NB4 (cell line): ENCODE results near the gene NUP188.
A peak's percentile ranks its signal among the peaks of the same experiment; 100 is the strongest.
"Not testable (repeated sequence)": the region's sequence is repeated elsewhere in the genome, so short reads cannot be mapped to it uniquely, and the experiment has no call there.

Experiments
- DNase-seq: peaks from one replicate; pipeline ENCODE4 v3.0.0; 2010; ENCODE audit warnings: low read depth
- H3K4me3 ChIP-seq: one replicate; pipeline ENCODE4 v1.5.1; 2011; ENCODE audit warnings: mild to moderate bottlenecking, low read depth, low read length, moderate library complexity
- MYC ChIP-seq: IDR thresholded peaks from 2 replicates; pipeline ENCODE4 v1.6.1; 2011; ENCODE audit warnings: low read depth, low read length
- POLR2A ChIP-seq: IDR thresholded peaks from 2 replicates; pipeline ENCODE4 v1.6.1; 2011; ENCODE audit warnings: mild to moderate bottlenecking; ENCODE audit not compliant: insufficient read length; ENCODE audit errors: extremely low read depth
- TF ChIP-seq, protein P1 (sequence below): IDR thresholded peaks from 2 replicates; pipeline ENCODE4 v1.6.1; 2011; ENCODE audit warnings: low read depth, low read length
- TF ChIP-seq, protein P2 (sequence below): IDR thresholded peaks from one replicate; pipeline ENCODE4 v1.5.1; 2012; ENCODE audit warnings: low read depth, low read length

NUP188 gene

DNA sequence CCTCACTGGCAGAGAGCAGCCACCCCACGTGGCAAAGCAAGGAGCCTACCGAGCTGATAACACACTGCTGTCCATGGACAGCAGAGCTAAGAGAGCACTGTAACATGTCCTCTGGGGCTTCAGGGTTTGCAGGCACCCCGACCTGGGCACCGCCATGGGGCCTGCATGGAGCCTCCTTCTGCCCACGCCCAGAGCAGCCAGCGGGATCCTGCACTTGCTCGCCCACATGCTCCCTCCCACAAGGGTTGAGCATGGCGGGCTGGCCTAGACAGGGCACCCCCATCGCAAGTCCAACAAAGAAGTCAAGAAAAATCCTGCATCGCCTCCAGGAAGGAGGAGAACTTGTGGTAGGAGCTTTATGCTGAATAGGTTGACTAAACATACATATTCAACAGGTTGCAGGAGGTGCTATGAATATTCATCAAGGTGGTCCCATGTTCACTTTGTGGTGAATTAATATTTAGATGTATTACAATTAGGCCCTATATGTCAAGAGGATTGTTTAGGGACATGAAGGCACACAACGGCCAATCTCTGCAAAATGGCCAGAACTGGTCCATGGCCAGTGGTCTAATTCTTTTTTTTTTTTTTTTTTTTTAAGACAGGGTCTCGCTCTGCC, 85.2 kb downstream of the NUP188 start:
- TF ChIP-seq, protein P1, sequence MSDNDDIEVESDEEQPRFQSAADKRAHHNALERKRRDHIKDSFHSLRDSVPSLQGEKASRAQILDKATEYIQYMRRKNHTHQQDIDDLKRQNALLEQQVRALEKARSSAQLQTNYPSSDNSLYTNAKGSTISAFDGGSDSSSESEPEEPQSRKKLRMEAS = no peak
- TF ChIP-seq POLR2A = no peak
- TF ChIP-seq, protein P2, sequence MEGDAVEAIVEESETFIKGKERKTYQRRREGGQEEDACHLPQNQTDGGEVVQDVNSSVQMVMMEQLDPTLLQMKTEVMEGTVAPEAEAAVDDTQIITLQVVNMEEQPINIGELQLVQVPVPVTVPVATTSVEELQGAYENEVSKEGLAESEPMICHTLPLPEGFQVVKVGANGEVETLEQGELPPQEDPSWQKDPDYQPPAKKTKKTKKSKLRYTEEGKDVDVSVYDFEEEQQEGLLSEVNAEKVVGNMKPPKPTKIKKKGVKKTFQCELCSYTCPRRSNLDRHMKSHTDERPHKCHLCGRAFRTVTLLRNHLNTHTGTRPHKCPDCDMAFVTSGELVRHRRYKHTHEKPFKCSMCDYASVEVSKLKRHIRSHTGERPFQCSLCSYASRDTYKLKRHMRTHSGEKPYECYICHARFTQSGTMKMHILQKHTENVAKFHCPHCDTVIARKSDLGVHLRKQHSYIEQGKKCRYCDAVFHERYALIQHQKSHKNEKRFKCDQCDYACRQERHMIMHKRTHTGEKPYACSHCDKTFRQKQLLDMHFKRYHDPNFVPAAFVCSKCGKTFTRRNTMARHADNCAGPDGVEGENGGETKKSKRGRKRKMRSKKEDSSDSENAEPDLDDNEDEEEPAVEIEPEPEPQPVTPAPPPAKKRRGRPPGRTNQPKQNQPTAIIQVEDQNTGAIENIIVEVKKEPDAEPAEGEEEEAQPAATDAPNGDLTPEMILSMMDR = no peak
- no peak for TF ChIP-seq MYC
- no peak overlapping the region for H3K4me3 ChIP-seq
- DNase-seq = no peak

DNA sequence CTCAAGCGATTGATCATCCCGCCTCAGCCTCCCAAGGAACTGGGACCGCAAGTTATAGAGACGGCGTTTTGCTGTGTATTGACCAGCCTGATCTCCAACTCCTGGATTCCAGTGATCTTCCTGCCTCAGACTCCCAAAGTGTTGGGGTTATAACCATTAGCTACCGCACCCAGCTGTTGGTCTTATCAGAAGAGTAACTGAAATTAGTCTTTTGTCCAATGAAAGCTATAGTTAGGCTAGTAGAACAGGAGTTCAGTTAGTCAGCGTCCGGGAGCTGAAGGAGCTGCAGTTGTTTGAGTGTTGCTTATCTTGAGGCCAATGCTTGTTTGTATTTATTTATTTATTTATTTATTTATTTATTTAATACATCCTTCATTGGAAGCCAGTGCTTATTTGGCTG, 85.7 kb downstream of the NUP188 start:
- DNase-seq = no peak
- no peak overlapping the region for H3K4me3 ChIP-seq
- TF ChIP-seq, protein P1 = no peak
- TF ChIP-seq, protein P2 = no peak
- TF ChIP-seq MYC (no peak), POLR2A (no peak)

DNA sequence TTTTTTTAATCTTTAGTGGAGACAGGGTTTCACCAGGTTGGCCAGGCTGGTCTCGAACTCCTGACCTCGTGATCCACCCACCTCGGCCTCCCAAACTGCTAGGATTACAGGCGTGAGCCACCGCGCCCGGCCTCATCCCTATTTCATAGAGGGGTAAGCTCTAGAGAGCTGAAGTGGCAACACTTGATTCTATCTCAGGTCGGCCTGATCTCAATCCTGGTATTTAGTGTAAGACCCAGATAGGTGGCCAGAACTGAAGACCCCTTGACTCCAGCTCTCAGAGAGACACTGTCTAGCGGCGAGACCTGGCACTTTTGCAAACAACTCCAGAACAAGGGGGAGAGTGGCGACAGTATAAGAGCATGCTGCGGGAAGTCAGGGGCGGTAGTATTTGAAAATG, 88.3 kb downstream of the NUP188 start:
- not testable (repeated sequence) for DNase-seq
- H3K4me3 ChIP-seq = peak overlapping the region; percentile 34

DNA sequence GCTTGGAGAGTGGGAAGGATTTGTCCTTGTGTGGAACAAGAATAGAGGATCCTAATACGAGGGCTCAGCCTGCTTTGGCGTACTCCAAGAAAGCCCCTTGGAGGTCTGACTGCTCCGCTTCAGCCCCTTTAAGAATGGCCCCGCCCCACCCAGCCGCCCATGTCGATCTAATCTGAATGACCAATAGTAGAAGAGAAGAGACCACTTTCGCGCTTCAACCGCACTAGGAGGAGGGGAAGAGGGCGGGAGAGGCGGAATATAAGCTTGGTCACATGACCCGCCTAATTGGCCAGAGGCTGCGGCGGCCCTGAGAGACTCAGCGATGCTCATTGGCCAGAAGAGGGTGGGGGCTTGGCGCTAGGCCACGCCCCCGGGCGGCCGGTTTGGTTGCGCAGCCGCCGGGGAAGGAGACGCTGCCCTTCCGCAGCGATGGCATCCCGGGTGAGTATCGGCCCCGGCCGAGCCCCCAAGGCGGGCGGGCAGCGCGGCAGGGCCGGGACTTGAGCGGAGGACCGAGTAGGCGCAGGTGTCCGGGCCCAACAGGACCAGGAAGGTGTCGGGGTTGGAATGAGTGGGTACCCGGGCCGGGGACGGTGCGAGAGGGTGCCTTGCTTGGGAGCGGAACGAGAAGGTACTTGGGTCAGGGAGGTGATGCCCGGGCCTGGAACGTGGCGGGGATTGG, 88.9 kb downstream of the NUP188 start, which contains the start of gene MIGA2:
Gene MIGA2 (plus strand): TSS at position 386 of the 682 bp plus-strand sequence. CDS start 3,969 bp downstream, outside the sequence.
- TF ChIP-seq, protein P1 = peak; percentile 79
- TF ChIP-seq, protein P2 = no peak
- TF ChIP-seq MYC (peak; percentile 27; the same call in 1 of the 2 replicates), POLR2A (peak; percentile 78)
- DNase-seq = peak; percentile 99
- peak within 1 kb of the TSS; percentile 79 for H3K4me3 ChIP-seq

DNA sequence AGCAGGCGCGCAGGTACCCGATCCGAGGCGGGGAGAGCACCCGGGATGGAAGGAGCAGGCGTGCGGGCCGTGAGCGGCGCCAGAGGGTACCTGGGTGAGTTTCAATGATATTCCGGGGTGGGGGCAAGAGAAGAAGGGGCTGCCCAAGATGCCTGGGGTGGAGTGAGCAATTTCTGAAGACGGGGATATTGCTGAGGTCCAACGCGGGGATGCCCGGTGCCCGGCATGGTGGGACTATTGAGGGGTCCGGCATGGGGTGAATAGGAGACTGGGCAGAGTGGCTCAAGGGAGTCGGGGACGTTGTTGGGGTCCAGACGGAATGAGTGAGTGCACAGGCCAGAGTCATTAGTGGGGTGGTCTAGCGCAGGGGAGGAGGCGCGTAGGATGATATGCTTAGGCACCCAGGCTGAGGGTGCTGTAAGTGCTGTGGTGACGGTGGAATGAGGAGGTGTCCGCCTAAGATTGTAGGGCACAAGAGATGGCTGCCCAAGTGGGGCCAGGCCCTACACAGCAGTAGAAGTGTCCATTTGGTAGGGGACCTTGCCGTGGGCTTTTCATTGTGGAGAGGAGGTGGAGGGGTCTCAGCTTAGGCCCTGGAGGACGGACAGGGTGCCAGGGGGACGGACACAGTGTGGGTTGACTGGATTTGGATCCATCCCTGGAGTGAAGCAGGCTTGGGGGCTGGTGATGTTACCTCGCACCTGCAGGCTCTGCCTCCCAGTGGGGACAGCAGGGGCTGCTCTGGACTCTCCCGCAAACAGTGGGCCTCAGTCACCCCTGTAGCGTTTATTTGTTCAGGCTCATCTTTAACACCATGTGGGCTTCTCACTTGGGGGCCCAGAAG, 89.6 kb downstream of the NUP188 start:
- TF ChIP-seq, protein P1 = no peak
- no peak for TF ChIP-seq POLR2A
- TF ChIP-seq MYC = no peak
- TF ChIP-seq, protein P2 = no peak
- DNase-seq = no peak
- peak overlapping the region; percentile 79 for H3K4me3 ChIP-seq

DNA sequence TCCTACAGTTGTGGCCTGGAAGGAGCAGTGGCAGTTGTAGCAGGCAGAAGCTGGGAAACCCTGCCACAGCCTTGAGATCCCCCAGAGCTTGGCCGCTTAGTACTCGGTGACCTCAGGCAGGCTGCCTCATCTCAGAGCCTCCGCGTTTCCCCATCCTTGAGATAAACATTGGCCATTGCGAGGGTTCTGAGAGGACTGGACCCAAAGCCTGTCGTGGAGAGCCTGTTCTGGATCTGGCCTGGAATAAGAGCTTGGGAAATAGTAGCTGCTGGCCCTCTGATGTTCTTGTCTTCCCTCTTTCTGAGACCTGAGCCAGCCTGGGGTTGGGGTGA, 90.2 kb downstream of the NUP188 start:
- no peak for DNase-seq
- H3K4me3 ChIP-seq = peak overlapping the region; percentile 79
- TF ChIP-seq MYC (no peak), POLR2A (no peak)
- TF ChIP-seq, protein P2 = no peak
- TF ChIP-seq, protein P1 = no peak
